Neutrophil (primary cell): ENCODE results near the gene ANKRD44.
A peak's percentile ranks its signal among the peaks of the same experiment; 100 is the strongest.

ENCODE experiments used
- H3K27ac ChIP-seq: fragments of 200-600 bp; sonication (generic); 2 replicates; pipeline ENCODE4 v1.5.1; 2016; ENCODE audit warnings: mild to moderate bottlenecking, moderate library complexity
- H3K27me3 ChIP-seq: fragments of 200-600 bp; sonication (generic); 2 replicates; pipeline ENCODE4 v1.6.0; 2016; ENCODE audit warnings: mild to moderate bottlenecking
- H3K36me3 ChIP-seq: fragments of 200-600 bp; sonication (generic); 2 replicates; pipeline ENCODE4 v1.5.1; 2017
- H3K4me1 ChIP-seq, 2 experiments: fragments of 200-600 bp in 1 of 2; sonication (generic) in 1 of 2; 1 replicate in 1 of 2; 2 replicates in 1 of 2; pipeline versions ENCODE4 v1.5.1 to v1.6.1; 2013 to 2016; ENCODE audit warnings: low read depth in 1 of 2, low read length in 1 of 2, mild to moderate bottlenecking in 1 of 2, moderate library complexity in 1 of 2; ENCODE audit not compliant: control insufficient read depth in 1 of 2, insufficient read depth in 1 of 2
- H3K4me3 ChIP-seq, 2 experiments: fragments of 200-600 bp in 1 of 2; sonication (generic) in 1 of 2; 1 replicate in 1 of 2; 2 replicates in 1 of 2; pipeline ENCODE4 v1.5.1; 2013 to 2016; ENCODE audit warnings: low read depth in 1 of 2, low read length in 1 of 2, mild to moderate bottlenecking in 1 of 2, moderate library complexity in 1 of 2
- H3K9me3 ChIP-seq: fragments of 200-600 bp; sonication (generic); 2 replicates; pipeline ENCODE4 v1.5.1; 2016
- CTCF ChIP-seq: fragments of 200-600 bp; sonication (generic); IDR thresholded peaks from 2 replicates; pipeline ENCODE4 v1.5.1; 2016; ENCODE audit warnings: antibody characterized with exemption

Gene ANKRD44

DNA sequence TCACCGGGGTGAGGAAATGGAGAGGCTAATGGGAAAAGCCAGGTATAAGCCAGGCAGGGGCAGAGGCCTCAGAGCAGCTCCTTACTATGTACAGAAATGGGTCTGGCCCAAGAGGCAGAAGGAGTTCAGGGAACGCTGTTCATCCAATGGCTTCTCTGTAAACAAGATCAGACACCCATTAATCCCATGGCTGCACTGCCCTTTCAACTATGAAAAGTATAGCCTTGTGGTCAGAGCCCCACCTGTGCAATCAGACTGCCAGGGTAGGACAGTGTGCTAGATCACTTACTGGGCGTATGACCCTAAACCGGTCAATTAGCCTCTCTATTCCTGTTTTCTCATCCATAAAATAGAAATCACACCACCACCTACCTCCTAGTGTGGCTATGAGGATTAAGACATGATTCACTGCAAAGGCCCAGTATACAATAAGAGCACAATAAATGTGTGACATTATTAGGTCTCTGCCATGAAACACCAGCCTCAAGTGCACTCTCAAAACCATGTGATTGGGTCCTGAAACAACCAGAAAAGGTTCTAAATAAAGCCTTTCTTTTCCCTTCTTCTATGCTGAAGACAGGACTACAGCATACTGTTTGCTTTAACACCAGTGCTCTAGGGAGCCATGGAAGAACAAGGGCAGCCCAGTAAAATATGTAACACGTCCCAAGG is 4.4 kb downstream of the ANKRD44 start:
- peak overlapping the region; percentile 99 for H3K27ac ChIP-seq

GRCh38 chr2:197304556-197305011 is 6.0 kb downstream of the ANKRD44 start:
- Histone ChIP-seq H3K4me1 (peaks cover 93 to 94% of the 10 kb centered on the region in 2 experiments), H3K36me3 (no peaks in the 10 kb centered on the region), H3K9me3 (no peaks in the 10 kb centered on the region), H3K27me3 (no peaks in the 10 kb centered on the region), H3K4me3 (peak overlapping the region; percentile 1 to 79), H3K27ac (peak overlapping the region; percentile 99)
- TF ChIP-seq CTCF = no peak

More for the DNA sequence above, 4.4 kb downstream of the ANKRD44 start:
- no peak for TF ChIP-seq CTCF
- H3K4me1 ChIP-seq = peaks cover 84 to 86% of the 10 kb centered on the region in 2 experiments
- no peaks in the 10 kb centered on the region for H3K9me3 ChIP-seq
- no peaks in the 10 kb centered on the region for H3K27me3 ChIP-seq
- H3K36me3 ChIP-seq = no peaks in the 10 kb centered on the region
- H3K4me3 ChIP-seq = peak overlapping the region; percentile 76 to 79

DNA sequence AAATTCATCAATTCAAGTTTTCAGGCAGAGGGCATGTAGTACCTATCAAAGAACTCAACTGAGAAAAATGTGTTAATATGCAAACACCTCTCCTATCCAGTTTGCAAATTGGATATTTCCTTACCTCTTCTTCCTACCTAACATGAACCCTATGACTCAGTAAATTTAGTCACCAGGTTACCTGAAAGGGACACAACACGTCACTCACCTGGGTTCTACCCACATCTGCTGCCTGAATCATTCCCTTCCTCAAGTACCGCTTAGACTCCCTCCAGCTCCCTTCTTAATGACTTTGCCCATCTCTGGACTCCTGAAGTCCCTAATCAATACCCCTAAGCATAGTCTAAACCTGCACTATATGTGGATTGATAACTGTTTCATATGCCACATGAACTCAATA is 10.4 kb downstream of the ANKRD44 start:
- Histone ChIP-seq H3K4me1 (peaks cover 94 to 98% of the 10 kb centered on the region in 2 experiments), H3K9me3 (no peaks in the 10 kb centered on the region), H3K36me3 (peaks cover 2% of the 10 kb centered on the region), H3K27me3 (no peaks in the 10 kb centered on the region), H3K4me3 (no peak overlapping the region), H3K27ac (peak overlapping the region; percentile 99)
- no peak for TF ChIP-seq CTCF

DNA sequence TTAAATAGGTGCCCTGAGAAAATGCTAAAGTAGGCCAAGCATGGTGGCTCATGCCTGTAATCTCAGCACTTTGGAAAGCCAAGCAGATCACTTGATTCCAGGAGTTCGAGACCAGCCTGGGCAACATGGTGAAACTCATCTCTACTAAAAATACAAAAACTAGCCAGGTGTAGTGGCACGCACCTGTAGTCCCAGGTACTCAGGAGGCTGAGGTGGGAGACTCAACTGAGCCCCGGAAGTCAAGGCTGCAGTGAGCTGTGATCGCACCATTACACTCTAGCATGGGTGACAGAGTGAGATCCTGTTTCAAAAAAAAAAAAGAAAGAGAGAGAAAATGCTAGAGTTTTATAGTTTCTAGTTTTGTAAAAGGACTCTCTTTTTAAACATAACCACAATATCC is 12.0 kb downstream of the ANKRD44 start:
- Histone ChIP-seq H3K4me3 (peak overlapping the region; percentile 40 to 56), H3K27me3 (no peaks in the 10 kb centered on the region), H3K36me3 (peaks cover 3% of the 10 kb centered on the region), H3K9me3 (no peaks in the 10 kb centered on the region), H3K27ac (peak overlapping the region; percentile 99), H3K4me1 (peaks cover 94 to 97% of the 10 kb centered on the region in 2 experiments)
- no peak for TF ChIP-seq CTCF

DNA sequence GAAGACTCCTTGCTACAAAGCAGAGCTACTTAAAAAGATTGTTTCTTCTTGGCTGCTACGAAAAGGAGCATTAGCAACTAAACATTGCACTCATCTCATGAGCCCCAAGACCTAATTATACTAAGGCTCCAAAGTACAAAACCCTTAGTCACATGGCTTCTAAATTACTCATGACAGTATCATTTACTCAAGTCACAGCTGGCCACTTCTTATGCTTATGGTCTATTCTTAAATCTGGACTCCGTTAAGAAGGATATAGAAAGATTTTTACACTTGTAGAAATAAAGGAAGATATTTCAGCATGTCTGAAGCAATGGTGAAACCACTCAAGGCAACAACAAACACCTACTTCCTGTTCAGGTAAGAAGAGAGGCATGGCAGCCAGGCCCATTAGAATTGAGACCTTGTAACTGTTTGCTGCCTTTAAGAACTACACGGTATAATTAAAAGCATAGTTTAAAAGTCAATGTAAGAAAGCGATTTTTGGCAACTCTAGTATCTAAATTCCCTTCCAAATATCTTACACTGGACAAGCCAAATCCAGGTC is 12.7 kb downstream of the ANKRD44 start:
- H3K27me3 ChIP-seq = no peaks in the 10 kb centered on the region
- peaks cover 3% of the 10 kb centered on the region for H3K36me3 ChIP-seq
- no peaks in the 10 kb centered on the region for H3K9me3 ChIP-seq
- peak overlapping the region; percentile 99 for H3K27ac ChIP-seq
- no peak for TF ChIP-seq CTCF
- peaks cover 94 to 97% of the 10 kb centered on the region in 2 experiments for H3K4me1 ChIP-seq
- H3K4me3 ChIP-seq = peak overlapping the region; percentile 40 to 56
